ENCODE results near the gene RNF220. TPM values are rescaled to one million over a fixed set of nuclear protein-coding genes. Genes with fewer than 3 reads are reported as not detected.
A peak's percentile ranks its signal among the peaks of the same experiment; 100 is the strongest.

Gene RNF220
- total and polyA plus RNA-seq, 9 of the 15 experiments (the other 6 are each of a cell fraction or from before 2014, with no cell fraction given): 5.1 to 117 (median 66.9) TPM

- Histone ChIP-seq H3K9ac (ENCODE audit: insufficient read depth in 1 of 2, low read depth in 2 of 2, low read length in 2 of 2) (no peak overlapping the region), H2AFZ (ENCODE audit: low read depth, low read length) (no peak overlapping the region), H3K9me1 (ENCODE audit: control insufficient read depth, insufficient read depth, low read length) (peaks cover 4% of the 10 kb centered on the region), H3K27ac (ENCODE audit: extremely low read depth, low read depth, low read length) (no peak overlapping the region), H3K4me2 (ENCODE audit: insufficient read depth, low read length) (no peak overlapping the region), H4K20me1 (replicated peaks; ENCODE audit: control insufficient read depth, insufficient read depth, low read length) (no peaks in the 10 kb centered on the region; the same call in 1 of the 2 replicates), H3K4me1 (replicated peaks in 1 of 2; ENCODE audit: control insufficient read depth in 2 of 2, insufficient read depth in 2 of 2, low read length in 2 of 2) (peaks cover 0 to 6% of the 10 kb centered on the region in 2 experiments; a peak in 1 of 5 replicates), H3K79me2 (ENCODE audit: control insufficient read depth, insufficient read depth, low read length) (no peaks in the 10 kb centered on the region), H3K36me3 (ENCODE audit: control insufficient read depth, insufficient read depth, low read length) (no peaks in the 10 kb centered on the region), H3K9me3 (replicated peaks; ENCODE audit: control insufficient read depth, insufficient read depth, low read depth, low read length) (no peaks in the 10 kb centered on the region), H3K27me3 (ENCODE audit: control insufficient read depth in 2 of 2, insufficient read depth in 2 of 2, low read length in 2 of 2) (peaks cover 41 to 60% of the 10 kb centered on the region in 2 experiments; a peak in 4 of 5 replicates), H3K4me3 (no peak overlapping the region)
- no TSS peak for BruUV-seq (replicated peaks)
- ATAC-seq (no peak), FAIRE-seq (no peak), DNase-seq (ENCODE audit: extremely low read depth in 1 of 4, low spot score in 3 of 4) (no peak)
- TF ChIP-seq, protein P1, sequence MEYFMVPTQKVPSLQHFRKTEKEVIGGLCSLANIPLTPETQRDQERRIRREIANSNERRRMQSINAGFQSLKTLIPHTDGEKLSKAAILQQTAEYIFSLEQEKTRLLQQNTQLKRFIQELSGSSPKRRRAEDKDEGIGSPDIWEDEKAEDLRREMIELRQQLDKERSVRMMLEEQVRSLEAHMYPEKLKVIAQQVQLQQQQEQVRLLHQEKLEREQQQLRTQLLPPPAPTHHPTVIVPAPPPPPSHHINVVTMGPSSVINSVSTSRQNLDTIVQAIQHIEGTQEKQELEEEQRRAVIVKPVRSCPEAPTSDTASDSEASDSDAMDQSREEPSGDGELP (CRISPR knock-in tag; IDR thresholded peaks at IDR 0.05; ENCODE audit: borderline replicate concordance): 0 out of 2 replicates have a peak, but pooled peaks have one; percentile 31
- TF ChIP-seq, protein P2, sequence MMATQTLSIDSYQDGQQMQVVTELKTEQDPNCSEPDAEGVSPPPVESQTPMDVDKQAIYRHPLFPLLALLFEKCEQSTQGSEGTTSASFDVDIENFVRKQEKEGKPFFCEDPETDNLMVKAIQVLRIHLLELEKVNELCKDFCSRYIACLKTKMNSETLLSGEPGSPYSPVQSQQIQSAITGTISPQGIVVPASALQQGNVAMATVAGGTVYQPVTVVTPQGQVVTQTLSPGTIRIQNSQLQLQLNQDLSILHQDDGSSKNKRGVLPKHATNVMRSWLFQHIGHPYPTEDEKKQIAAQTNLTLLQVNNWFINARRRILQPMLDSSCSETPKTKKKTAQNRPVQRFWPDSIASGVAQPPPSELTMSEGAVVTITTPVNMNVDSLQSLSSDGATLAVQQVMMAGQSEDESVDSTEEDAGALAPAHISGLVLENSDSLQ (IDR thresholded peaks at IDR 0.05): peak; percentile 85
- TF ChIP-seq PBX2 (CRISPR knock-in tag; IDR thresholded peaks at IDR 0.05; ENCODE audit: low read depth) (no peak), PBX2 (tag; conservative IDR thresholded peaks at IDR 0.05; ENCODE audit: low read depth) (peak; percentile 91), NELFE (IDR thresholded peaks at IDR 0.05; ENCODE audit: insufficient read depth, insufficient read length) (no peak), ZHX1 (conservative IDR thresholded peaks at IDR 0.05; ENCODE audit: low read length) (no peak), MEIS2 (IDR thresholded peaks at IDR 0.05; ENCODE audit: partially characterized antibody) (peak; percentile 82), MAZ (CRISPR knock-in tag; conservative IDR thresholded peaks at IDR 0.05 in 1 of 2, IDR thresholded peaks at IDR 0.05 in 1 of 2) (no peak)
- in situ Hi-C loops (cut with MboI): no loop called here
- ChIA-PET CTCF (ENCODE audit: low intra/inter-chr PET ratio) (no interaction called here), POLR2A (interaction anchor here (0.5 to 1.3 kb wide), 12 partner anchors 8 to 517 kb away, joined by 3 to 6 read pairs (median 3); no protein-coding TSS in a partner anchor)
- intact Hi-C loops (cut with micrococcal nuclease): no loop called here
- 4% methylated on average over 27 of the region's 29 CpGs for WGBS (ENCODE audit: insufficient coverage, low coverage, missing lambda C conversion rate)
Measured at GRCh38 chr1:44602634-44603628, 197.9 kb downstream of the RNF220 start.

All from K562 (cell line).